ENCODE data around the gene GLIS1.

GRCh38 chr1:53699981-53700380 lies 39.0 kb downstream of the GLIS1 start:
- TF ChIP-seq, protein P1, sequence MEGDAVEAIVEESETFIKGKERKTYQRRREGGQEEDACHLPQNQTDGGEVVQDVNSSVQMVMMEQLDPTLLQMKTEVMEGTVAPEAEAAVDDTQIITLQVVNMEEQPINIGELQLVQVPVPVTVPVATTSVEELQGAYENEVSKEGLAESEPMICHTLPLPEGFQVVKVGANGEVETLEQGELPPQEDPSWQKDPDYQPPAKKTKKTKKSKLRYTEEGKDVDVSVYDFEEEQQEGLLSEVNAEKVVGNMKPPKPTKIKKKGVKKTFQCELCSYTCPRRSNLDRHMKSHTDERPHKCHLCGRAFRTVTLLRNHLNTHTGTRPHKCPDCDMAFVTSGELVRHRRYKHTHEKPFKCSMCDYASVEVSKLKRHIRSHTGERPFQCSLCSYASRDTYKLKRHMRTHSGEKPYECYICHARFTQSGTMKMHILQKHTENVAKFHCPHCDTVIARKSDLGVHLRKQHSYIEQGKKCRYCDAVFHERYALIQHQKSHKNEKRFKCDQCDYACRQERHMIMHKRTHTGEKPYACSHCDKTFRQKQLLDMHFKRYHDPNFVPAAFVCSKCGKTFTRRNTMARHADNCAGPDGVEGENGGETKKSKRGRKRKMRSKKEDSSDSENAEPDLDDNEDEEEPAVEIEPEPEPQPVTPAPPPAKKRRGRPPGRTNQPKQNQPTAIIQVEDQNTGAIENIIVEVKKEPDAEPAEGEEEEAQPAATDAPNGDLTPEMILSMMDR (IDR thresholded peaks at IDR 0.05; ENCODE audit: low read depth, low read length, poor library complexity, severe bottlenecking): no peak
- TF ChIP-seq EZH2phosphoT487 (IDR thresholded peaks at IDR 0.05; ENCODE audit: borderline replicate concordance, low read length): no peak

Data from DOHH2 (cell line).